GM12878 (cell line): ENCODE data around the gene KAZN. TPM values are rescaled to one million over a fixed set of nuclear protein-coding genes. Genes with fewer than 3 reads are reported as not detected.

Source experiments
- E2F4 ChIP-seq: IDR thresholded peaks from 2 replicates; pipeline ENCODE4 v1.6.1; 2012; ENCODE audit warnings: low read depth, low read length, improper control_type of control experiment
- E2F8 ChIP-seq: fragments of 450-650 bp; IDR thresholded peaks from 2 replicates; pipeline ENCODE4 v1.6.1; 2018; ENCODE audit warnings: mild to moderate bottlenecking, low read depth, moderate library complexity; ENCODE audit not compliant: partially characterized antibody
- RAD21 ChIP-seq: IDR thresholded peaks from 2 replicates; pipeline ENCODE4 v1.6.1; 2011; ENCODE audit warnings: mild to moderate bottlenecking, low read depth, low read length, moderate library complexity; ENCODE audit not compliant: insufficient read depth
- RCOR1 ChIP-seq: conservative IDR thresholded peaks from 2 replicates; pipeline ENCODE4 v1.6.1; 2012; ENCODE audit warnings: low read depth, low read length, improper control_type of control experiment
- RELA ChIP-seq: fragments of 450-650 bp; IDR thresholded peaks from 2 replicates; pipeline ENCODE4 v1.8.0; 2014; ENCODE audit warnings: borderline replicate concordance; ENCODE audit not compliant: partially characterized antibody
- RUNX3 ChIP-seq: IDR thresholded peaks from 2 replicates; pipeline ENCODE4 v1.6.1; 2012; ENCODE audit warnings: low read length, inconsistent platforms
- STAT3 ChIP-seq: IDR thresholded peaks from 2 replicates; pipeline ENCODE4 v1.6.1; 2011; ENCODE audit warnings: low read depth, low read length, improper control_type of control experiment
- USF1 ChIP-seq: IDR thresholded peaks from 2 replicates; pipeline ENCODE4 v1.6.1; 2011; ENCODE audit warnings: borderline replicate concordance, low read depth, mild to moderate bottlenecking, moderate library complexity, mixed read lengths, low read length; ENCODE audit not compliant: insufficient read depth; ENCODE audit errors: extremely low read length
- YBX1 ChIP-seq: fragments of 450-650 bp; IDR thresholded peaks from 2 replicates; pipeline ENCODE4 v1.6.1; 2016; ENCODE audit warnings: antibody characterized with exemption
- ZNF384 ChIP-seq: IDR thresholded peaks from 2 replicates; pipeline ENCODE4 v1.6.1; 2012; ENCODE audit warnings: low read depth, mild to moderate bottlenecking, low read length, improper control_type of control experiment, borderline replicate concordance
- polyA plus RNA-seq, 11 experiments: library from polyadenylated mRNA; depleted of rRNA in 4 of 11; unstranded in 6 of 11; stranded (reverse) in 5 of 11; fragments of >200 nt; fragmentation: Nextera tagmentation in 4 of 11; fragmentation: Illumina TruSeq in 1 of 11; extraction: Ambion mirVana in 4 of 11; extraction: Trizol in 1 of 11; gene quantifications; 1 replicate in 1 of 11; 2 replicates in 10 of 11; pipeline versions ENCODE4 v1.2.1 to v1.2.3, GENCODE V29; 2011 to 2016; ENCODE audit warnings: inconsistent platforms in 2 of 11, missing spikeins in 2 of 11, low read depth in 1 of 11
- total RNA-seq, 4 experiments: library from RNA; depleted of rRNA in 3 of 4; stranded (reverse); fragments of >200 nt in 3 of 4; fragmentation: Illumina TruSeq in 1 of 4; extraction: Trizol in 1 of 4; gene quantifications; 2 replicates each; pipeline versions ENCODE4 v1.2.1 to v1.2.3, GENCODE V29; 2013 to 2021
- TF ChIP-seq, protein P1 (sequence below): fragments of 450-650 bp; IDR thresholded peaks from 2 replicates; pipeline ENCODE4 v1.6.1; 2017; ENCODE audit warnings: borderline replicate concordance

Gene KAZN
- total and polyA plus RNA-seq, 10 of the 15 experiments (the other 5 are each of a cell fraction or from before 2014, with no cell fraction given) = 0.72 to 4.0 (median 1.2) TPM

GRCh38 chr1:14571810-14572767, 26.4 kb upstream of the KAZN start (continued):
- TF ChIP-seq USF1 = no peak
- TF ChIP-seq RUNX3 = 0 out of 2 replicates have a peak, but pooled peaks have one; percentile 44
- no peak for TF ChIP-seq RCOR1
- TF ChIP-seq, protein P1, sequence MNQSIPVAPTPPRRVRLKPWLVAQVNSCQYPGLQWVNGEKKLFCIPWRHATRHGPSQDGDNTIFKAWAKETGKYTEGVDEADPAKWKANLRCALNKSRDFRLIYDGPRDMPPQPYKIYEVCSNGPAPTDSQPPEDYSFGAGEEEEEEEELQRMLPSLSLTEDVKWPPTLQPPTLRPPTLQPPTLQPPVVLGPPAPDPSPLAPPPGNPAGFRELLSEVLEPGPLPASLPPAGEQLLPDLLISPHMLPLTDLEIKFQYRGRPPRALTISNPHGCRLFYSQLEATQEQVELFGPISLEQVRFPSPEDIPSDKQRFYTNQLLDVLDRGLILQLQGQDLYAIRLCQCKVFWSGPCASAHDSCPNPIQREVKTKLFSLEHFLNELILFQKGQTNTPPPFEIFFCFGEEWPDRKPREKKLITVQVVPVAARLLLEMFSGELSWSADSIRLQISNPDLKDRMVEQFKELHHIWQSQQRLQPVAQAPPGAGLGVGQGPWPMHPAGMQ = no peak
- no peak for TF ChIP-seq E2F4
- TF ChIP-seq YBX1 = no peak
- TF ChIP-seq E2F8 = no peak
- no peak for TF ChIP-seq ZNF384
- peak; percentile 86 for TF ChIP-seq RAD21
- no peak for TF ChIP-seq RELA
- no peak for TF ChIP-seq STAT3
